NCI-H2196 treated with DMSO at 0.1 percent for 48 hours (cell line): ENCODE measurements around the gene EXOC4.
"Not testable (repeated sequence)": the region's sequence is repeated elsewhere in the genome, so short reads cannot be mapped to it uniquely, and the experiment has no call there.

Source experiments
- DNase-seq: peaks from one replicate; lab custom pipeline; 2025; ENCODE audit not compliant: unreplicated experiment; lab: John Stamatoyannopoulos, UW

The EXOC4 gene

DNA sequence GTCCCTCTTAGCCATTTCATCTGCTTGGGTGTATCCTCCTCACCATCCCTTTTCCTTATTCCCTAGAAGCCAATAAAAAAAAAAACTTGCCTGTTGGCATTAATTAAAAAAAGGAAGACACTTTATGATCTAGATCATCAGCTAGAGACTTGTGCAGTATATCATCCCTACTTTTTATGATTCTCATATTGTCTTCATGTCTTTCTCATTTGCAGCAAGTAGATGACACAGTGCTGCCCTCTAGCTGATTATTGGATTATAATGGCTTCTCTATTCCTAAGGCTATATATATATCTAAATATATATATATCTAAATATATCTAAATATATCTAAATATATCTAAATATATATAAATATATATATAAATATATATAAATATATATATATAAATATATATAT is 601.9 kb downstream of the EXOC4 start:
- peak; percentile 19 for DNase-seq

DNA sequence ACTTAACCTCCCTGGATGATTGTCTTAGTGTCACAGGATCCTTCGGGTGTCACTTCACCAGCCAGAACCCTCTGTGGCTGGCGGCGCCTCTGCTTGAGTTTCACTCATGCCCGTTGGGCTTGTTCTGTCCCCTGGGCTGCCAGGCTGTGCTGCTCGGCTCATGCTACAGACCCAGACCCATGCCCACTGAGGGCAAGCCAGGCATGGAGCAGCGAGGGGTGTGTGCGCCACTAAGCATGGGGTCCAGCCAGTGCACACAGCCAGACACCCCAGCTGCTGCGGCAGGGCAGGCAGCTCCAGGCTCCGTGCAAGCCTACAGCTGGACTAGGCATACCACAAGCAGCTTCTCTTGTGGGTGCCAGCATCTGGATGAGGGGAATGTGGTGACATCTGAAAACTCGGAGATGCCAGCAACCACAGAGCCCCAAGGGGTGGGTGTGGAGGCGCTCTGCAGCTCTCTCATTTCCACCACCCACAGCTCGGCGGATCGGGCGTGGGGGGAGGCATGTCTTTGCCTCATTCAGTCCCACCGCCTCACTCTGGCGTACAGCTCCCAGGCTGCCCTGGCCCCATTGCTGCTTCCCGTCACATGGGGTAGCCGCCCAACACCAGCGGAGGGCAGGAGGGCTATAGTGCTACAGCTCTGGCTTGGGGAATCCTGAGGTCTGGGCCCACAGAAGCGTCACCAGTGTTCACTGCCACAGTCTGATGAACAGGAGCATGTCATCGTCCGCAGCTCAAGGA is 604.7 kb downstream of the EXOC4 start:
- DNase-seq = no peak

DNA sequence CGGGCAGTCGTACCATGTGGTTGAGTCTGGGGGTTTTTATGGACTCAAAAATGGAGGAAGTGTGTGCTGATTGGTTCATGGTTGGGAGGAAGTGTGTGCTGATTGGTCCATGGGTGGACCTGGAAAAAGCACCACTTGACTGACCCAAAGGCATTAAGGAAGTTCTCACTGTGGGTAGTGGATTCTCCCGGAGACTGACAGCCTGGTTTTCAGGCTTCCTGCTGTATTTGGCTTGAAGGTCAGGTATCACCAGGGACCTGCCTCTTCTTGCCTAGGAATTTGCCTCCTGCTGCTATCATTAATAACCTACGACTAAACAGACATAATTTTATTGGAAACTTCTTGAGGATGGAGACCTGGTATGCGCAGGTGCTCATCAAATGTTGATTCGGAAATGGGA is 605.4 kb downstream of the EXOC4 start:
- no peak for DNase-seq

DNA sequence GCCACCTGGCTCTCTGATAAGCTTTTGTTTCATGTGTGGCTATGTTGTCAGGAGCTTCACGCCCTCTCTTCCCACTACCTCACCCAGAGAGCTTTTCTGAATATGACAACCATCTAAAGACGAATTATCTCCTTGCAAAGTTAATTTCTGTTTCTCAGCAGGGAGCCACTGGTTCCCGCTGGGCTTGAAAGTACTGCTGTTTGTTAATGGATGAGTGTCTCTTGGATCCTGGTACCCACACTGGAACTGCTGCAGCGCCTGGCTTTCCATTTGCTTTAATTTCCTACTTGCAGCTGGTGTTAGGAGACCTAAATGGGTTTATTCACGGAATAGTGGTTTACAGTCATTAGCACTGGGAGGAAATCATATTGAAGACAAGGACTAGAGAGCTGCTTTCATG is 606.4 kb downstream of the EXOC4 start:
- no peak for DNase-seq

- no peak for DNase-seq
These were observed 607.1 kb downstream of the EXOC4 start for GRCh38 chr7:133859871-133860450.

- no peak for DNase-seq
These were observed 607.9 kb downstream of the EXOC4 start for GRCh38 chr7:133860628-133861335.

- no peak for DNase-seq
These were observed 609.0 kb downstream of the EXOC4 start for GRCh38 chr7:133861876-133862275.

- no peak for DNase-seq
These were observed 610.6 kb downstream of the EXOC4 start for GRCh38 chr7:133863362-133864061.

DNA sequence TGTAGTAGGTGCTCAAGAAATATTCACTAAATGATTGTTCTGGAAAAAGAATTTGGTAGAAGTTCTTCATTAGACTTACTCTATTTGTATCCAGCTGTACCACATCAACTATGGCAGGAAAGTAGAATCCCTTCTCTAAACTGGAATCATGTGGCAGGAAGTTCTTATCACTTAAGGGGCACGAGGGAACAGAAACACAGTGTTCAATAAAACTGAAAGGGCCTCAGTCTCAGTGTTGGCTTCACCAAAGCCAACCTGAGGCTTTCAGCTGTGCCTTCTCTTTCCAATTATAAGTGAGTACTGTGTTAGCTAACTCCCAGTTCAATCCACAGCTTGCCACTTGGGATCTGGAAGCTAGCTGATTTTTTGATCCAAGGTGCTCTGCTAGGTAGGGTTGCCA is 616.7 kb downstream of the EXOC4 start:
- no peak for DNase-seq

DNA sequence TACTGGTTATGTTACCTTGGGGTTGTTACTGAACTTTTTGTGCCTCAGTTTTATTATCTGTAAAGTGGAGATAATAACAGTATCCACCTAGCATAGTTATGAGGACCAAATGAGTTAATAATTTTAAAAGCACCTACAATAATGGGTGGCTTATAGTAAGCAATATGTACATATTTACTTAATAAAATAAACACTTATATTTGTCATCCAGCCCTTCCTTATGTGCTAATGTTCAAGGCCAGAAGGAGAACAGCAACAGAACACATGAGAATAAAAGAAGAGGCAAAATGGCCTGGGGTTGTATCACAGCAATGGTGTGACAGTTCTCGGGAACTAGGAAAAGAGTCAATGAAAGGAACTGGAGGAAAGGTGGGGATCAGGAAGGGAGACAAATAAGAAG is 618.9 kb downstream of the EXOC4 start:
- no peak for DNase-seq

DNA sequence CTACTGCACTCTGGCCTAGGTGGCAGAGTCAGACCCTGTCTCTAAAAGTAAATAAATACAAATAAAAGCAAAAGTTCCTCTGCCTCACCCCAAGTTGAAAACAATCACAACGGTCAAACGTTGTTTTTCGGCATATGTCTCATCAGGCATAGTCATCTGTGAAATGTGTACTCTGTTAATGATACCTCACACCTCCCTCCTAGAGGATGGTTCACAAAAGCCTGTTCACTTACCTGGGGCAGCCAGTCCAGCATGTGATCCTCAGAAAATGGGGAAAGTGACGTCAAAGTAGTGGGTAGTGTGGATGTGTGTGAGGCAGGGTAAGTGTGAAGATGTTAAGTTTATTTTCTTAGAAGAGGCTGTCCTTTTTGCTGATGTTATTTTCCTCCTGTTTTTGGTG is 620.3 kb downstream of the EXOC4 start:
- DNase-seq = no peak

- no peak for DNase-seq
These were observed 620.8 kb downstream of the EXOC4 start for GRCh38 chr7:133873631-133874030.

DNA sequence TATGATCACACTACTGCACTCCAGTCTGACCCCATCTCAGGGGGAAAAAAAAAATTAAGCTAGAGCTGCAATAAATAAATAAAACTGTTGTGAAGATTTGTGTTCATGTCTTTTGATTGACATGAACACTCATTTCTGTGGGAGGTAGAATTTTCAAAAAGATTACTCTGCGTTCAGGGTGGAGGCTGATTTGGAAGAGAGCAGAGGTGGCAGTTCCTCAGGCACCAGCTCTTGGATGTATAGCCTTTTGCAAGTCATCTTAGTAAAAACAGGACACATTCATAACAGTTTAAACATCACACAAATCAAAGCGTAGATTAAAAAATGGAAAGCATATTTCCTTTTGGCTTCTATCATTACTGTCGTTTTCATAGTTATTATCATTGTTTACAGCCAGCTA is 630.7 kb downstream of the EXOC4 start:
- no peak for DNase-seq

GRCh38 chr7:133885213-133885612 is 632.3 kb downstream of the EXOC4 start:
- DNase-seq = no peak

DNA sequence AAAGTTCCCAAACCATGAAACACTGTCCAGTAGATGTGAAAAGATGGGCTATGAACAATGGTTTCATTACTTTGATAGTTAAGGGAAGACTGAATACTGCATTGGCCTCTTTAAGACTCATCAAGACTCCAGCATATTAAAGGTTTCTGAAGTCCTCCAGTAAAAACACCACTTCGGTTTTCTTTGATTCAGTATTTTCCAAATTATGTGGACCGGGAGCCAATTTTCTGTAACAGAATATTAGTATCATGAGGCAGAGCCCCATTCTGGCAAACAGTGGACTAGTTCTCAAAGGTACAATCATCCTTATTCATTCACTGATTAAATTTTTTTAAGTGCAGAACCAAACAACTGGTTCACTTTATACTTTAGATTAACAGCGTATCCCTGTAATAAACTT is 633.2 kb downstream of the EXOC4 start:
- DNase-seq = no peak

DNA sequence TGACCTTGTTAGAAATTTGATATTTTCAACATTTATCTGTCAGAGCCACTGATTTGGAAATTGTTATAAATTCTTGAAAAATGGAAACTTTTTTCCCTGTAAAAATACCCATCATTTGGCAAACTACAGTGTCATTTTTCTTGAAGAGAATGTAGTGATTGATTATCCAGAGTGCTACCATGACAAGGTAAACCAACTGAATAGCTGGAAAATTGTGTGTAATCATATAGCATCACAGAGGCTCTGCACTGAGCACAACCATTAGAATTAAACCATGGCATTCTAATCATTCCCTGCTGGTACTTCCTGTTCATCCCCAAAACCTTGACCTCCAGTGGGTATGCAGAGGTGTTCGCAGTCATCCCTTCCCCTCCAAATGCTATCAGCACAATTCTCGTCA is 633.9 kb downstream of the EXOC4 start:
- DNase-seq = no peak

DNA sequence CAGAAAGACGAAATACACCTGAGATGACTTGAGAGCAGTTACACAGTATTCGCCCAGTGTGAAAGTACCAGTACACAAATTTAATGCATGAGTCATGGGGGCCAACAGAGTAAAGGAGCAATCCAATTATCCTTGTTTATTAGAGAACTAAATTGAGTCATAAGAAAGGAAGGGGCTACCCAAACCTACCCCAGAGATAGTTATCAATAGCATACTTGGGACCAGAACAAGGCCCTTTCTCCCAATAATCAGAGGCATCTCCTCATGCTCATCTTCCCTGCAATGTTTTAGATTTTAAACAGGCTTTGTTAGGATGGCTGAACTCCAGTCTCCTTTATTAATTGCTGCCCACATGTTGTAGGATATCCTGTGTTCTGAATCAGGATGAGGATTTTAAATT is 634.6 kb downstream of the EXOC4 start:
- DNase-seq = no peak

DNA sequence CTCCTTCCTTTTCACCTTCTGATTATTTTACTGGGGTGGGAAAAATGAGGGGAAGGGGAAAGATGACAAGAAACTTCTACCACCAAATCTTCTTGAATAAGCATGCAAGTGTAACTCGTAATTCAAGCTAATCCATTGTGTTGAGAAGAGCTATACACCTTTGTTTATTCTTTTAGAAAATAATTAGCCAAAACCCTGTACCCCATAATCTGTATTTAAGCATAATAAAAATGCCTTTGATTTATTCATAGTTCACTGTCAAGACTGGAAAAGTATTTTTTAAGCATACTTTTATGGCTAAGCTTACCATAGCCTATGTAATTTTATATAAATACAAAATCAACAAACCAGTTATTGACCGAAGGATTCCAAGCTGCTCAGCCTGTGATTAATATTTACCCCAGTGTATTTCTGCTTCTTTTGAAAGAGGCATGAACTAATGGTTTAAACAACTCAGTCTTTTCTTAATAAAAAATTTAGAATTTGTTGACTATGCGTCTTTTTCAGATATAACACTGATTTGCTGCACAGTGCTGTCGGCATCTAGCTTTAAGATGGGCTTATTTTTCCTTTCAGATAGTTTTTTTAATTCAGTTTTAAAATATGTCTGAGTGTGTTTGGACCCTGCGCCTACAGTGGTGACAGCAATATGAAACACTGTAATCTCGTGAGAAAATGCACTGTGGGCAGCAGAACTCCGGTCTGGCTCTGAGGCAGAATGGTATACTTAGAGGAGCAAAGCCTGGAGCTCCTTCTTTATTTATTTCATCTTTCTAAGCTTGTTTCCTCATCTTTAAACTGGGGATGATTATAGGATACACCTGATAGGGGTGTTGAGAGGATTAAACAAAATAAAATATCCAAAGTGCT is 635.4 kb downstream of the EXOC4 start:
- no peak for DNase-seq

DNA sequence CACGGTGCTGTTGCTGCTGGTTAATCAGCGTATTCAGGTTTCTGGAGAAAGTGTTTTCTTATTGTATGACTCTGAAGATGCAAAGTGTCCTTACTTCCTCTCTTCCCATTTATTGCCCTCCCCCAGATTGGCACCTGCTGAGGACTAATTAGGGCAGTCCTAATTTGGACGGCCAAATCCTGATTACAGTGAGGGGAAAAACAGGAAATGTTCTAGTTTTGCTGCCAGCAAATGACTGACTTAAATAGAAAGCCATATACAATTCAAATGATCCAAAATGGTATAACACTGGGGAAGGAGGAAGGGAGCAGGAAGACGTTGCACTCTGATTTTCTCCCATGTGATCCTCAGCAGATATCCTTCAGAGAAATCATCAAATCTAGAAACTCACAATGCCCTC is 651.9 kb downstream of the EXOC4 start:
- DNase-seq = no peak

GRCh38 chr7:133906553-133906952 is 653.7 kb downstream of the EXOC4 start:
- not testable (repeated sequence) for DNase-seq

GRCh38 chr7:133910761-133911160 is 657.9 kb downstream of the EXOC4 start:
- no peak for DNase-seq
